HepG2 (cell line): ENCODE results near the gene TBC1D16. TPM values are rescaled to one million over a fixed set of nuclear protein-coding genes. Genes with fewer than 3 reads are reported as not detected.
A peak's percentile ranks its signal among the peaks of the same experiment; 100 is the strongest.

ENCODE experiments used
- CHCHD3 ChIP-seq: sonication (generic); formaldehyde crosslinking; IDR thresholded peaks from 2 replicates; pipeline ENCODE4 v1.8.0; 2022; ENCODE audit warnings: mild to moderate bottlenecking, missing genetic modification reagents, moderate library complexity
- EHMT2 ChIP-seq: fragments of 200-600 bp; sonication (generic); IDR thresholded peaks from 2 replicates; pipeline ENCODE4 v1.7.0; 2017; ENCODE audit warnings: antibody characterized with exemption, low read depth, low read length, borderline replicate concordance
- FOXC1 ChIP-seq: sonication (generic); formaldehyde crosslinking; IDR thresholded peaks from 2 replicates; pipeline ENCODE4 v1.8.0; 2022; ENCODE audit warnings: mild to moderate bottlenecking, missing genetic modification reagents, borderline replicate concordance
- PAWR ChIP-seq: sonication (generic); formaldehyde crosslinking; IDR thresholded peaks from 2 replicates; pipeline ENCODE4 v1.4.0; 2020; ENCODE audit warnings: missing genetic modification reagents, mild to moderate bottlenecking, borderline replicate concordance
- RFXAP ChIP-seq: sonication (generic); formaldehyde crosslinking; IDR thresholded peaks from 2 replicates; pipeline ENCODE4 v1.4.0; 2020; ENCODE audit warnings: missing genetic modification reagents, borderline replicate concordance
- SALL1 ChIP-seq: sonication (generic); formaldehyde crosslinking; IDR thresholded peaks from 2 replicates; pipeline ENCODE4 v1.8.0; 2022; ENCODE audit warnings: mild to moderate bottlenecking, missing genetic modification reagents
- SP4 ChIP-seq: sonication (generic); formaldehyde crosslinking; IDR thresholded peaks from 2 replicates; pipeline ENCODE4 v1.8.1; 2023; ENCODE audit warnings: mild to moderate bottlenecking, missing genetic modification reagents
- ZBTB10 ChIP-seq: sonication (generic); formaldehyde crosslinking; IDR thresholded peaks from 2 replicates; pipeline ENCODE4 v1.4.0; 2020; ENCODE audit warnings: missing genetic modification reagents, borderline replicate concordance
- ZBTB14 ChIP-seq: sonication (generic); formaldehyde crosslinking; IDR thresholded peaks from 2 replicates; pipeline ENCODE4 v1.4.0; 2020; ENCODE audit warnings: missing genetic modification reagents
- ZBTB3 ChIP-seq: sonication (generic); formaldehyde crosslinking; IDR thresholded peaks from 2 replicates; pipeline ENCODE4 v1.4.0; 2020; ENCODE audit warnings: low read depth, mild to moderate bottlenecking, moderate library complexity, missing genetic modification reagents, borderline replicate concordance
- ZFYVE20 ChIP-seq: sonication (generic); formaldehyde crosslinking; IDR thresholded peaks from 2 replicates; pipeline ENCODE4 v1.8.0; 2023; ENCODE audit warnings: low read depth, mild to moderate bottlenecking, moderate library complexity, missing genetic modification reagents, borderline replicate concordance
- ZNF234 ChIP-seq: sonication (generic); formaldehyde crosslinking; conservative IDR thresholded peaks from 2 replicates; pipeline ENCODE4 v1.5.1; 2020; ENCODE audit warnings: mild to moderate bottlenecking, missing genetic modification reagents
- ZNF512B ChIP-seq: sonication (generic); formaldehyde crosslinking; IDR thresholded peaks from 2 replicates; pipeline ENCODE4 v1.5.1; 2020; ENCODE audit warnings: missing genetic modification reagents, mild to moderate bottlenecking, borderline replicate concordance
- ZNF563 ChIP-seq: sonication (generic); formaldehyde crosslinking; IDR thresholded peaks from 2 replicates; pipeline ENCODE4 v1.8.0; 2022; ENCODE audit warnings: mild to moderate bottlenecking, moderate library complexity, missing genetic modification reagents
- ZNF790 ChIP-seq: sonication (generic); formaldehyde crosslinking; IDR thresholded peaks from 2 replicates; pipeline ENCODE4 v1.8.0; 2022; ENCODE audit warnings: missing genetic modification reagents, mild to moderate bottlenecking, borderline replicate concordance
- polyA plus RNA-seq, 8 experiments: library from polyadenylated mRNA; depleted of rRNA in 3 of 8; stranded (reverse) in 7 of 8; unstranded in 1 of 8; fragments of >200 nt; fragmentation: Illumina TruSeq in 4 of 8; extraction: Trizol in 4 of 8; gene quantifications; 2 replicates each; pipeline versions ENCODE4 v1.2.1 to v1.2.3, GENCODE V29; 2011 to 2016; ENCODE audit warnings: low read depth in 4 of 8, missing spikeins in 1 of 8, mixed read lengths in 1 of 8; ENCODE audit not compliant: insufficient read depth in 1 of 8
- total RNA-seq, 5 experiments: library from RNA; depleted of rRNA; stranded (reverse); fragments of >200 nt; fragmentation: Illumina TruSeq; extraction: Trizol; gene quantifications; 2 replicates each; pipeline ENCODE4 v1.2.3, GENCODE V29; 2016; ENCODE audit warnings: low read depth in 1 of 5
- TF ChIP-seq, protein P1 (sequence below): sonication (generic); formaldehyde crosslinking; IDR thresholded peaks from 2 replicates; pipeline ENCODE4 v1.5.0; 2020; ENCODE audit warnings: mild to moderate bottlenecking, missing genetic modification reagents, moderate library complexity
- TF ChIP-seq, protein P2 (sequence below): sonication (generic); formaldehyde crosslinking; IDR thresholded peaks from 2 replicates; pipeline ENCODE4 v1.5.0; 2020; ENCODE audit warnings: missing genetic modification reagents

The TBC1D16 gene
- total and polyA plus RNA-seq, 2 of the 13 experiments (the other 11 are each of a cell fraction or from before 2014, with no cell fraction given), result 14.9 to 24.9 TPM

GRCh38 chr17:79970576-79971068, 65.0 kb downstream of the TBC1D16 start (continued):
- TF ChIP-seq ZNF512B (CRISPR knock-in tag) (0 out of 2 replicates have a peak, but pooled peaks have one; percentile 29), FOXC1 (no peak), SP4 (CRISPR knock-in tag) (no peak), ZNF563 (CRISPR knock-in tag) (no peak), PAWR (CRISPR knock-in tag) (no peak), EHMT2 (no peak), CHCHD3 (CRISPR knock-in tag) (no peak), ZNF234 (CRISPR knock-in tag) (no peak), RFXAP (CRISPR knock-in tag) (peak; percentile 51; the same call in 1 of the 2 replicates), SALL1 (CRISPR knock-in tag) (no peak), ZBTB10 (CRISPR knock-in tag) (no peak), ZFYVE20 (CRISPR knock-in tag) (no peak), ZBTB3 (CRISPR knock-in tag) (no peak), ZNF790 (CRISPR knock-in tag) (no peak), ZBTB14 (CRISPR knock-in tag) (no peak)
- TF ChIP-seq, protein P1, sequence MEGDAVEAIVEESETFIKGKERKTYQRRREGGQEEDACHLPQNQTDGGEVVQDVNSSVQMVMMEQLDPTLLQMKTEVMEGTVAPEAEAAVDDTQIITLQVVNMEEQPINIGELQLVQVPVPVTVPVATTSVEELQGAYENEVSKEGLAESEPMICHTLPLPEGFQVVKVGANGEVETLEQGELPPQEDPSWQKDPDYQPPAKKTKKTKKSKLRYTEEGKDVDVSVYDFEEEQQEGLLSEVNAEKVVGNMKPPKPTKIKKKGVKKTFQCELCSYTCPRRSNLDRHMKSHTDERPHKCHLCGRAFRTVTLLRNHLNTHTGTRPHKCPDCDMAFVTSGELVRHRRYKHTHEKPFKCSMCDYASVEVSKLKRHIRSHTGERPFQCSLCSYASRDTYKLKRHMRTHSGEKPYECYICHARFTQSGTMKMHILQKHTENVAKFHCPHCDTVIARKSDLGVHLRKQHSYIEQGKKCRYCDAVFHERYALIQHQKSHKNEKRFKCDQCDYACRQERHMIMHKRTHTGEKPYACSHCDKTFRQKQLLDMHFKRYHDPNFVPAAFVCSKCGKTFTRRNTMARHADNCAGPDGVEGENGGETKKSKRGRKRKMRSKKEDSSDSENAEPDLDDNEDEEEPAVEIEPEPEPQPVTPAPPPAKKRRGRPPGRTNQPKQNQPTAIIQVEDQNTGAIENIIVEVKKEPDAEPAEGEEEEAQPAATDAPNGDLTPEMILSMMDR (CRISPR knock-in tag), result peak; percentile 80
- TF ChIP-seq, protein P2, sequence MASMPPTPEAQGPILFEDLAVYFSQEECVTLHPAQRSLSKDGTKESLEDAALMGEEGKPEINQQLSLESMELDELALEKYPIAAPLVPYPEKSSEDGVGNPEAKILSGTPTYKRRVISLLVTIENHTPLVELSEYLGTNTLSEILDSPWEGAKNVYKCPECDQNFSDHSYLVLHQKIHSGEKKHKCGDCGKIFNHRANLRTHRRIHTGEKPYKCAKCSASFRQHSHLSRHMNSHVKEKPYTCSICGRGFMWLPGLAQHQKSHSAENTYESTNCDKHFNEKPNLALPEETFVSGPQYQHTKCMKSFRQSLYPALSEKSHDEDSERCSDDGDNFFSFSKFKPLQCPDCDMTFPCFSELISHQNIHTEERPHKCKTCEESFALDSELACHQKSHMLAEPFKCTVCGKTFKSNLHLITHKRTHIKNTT (CRISPR knock-in tag), result no peak
